Measurements from ENCODE around the gene PRDM11. TPM values are rescaled to one million over a fixed set of nuclear protein-coding genes. Genes with fewer than 3 reads are reported as not detected.

PRDM11 gene
- total and polyA plus RNA-seq, 2 of the 4 experiments (the other 2 are of a cell fraction) = 2.2 to 2.7 TPM

DNA sequence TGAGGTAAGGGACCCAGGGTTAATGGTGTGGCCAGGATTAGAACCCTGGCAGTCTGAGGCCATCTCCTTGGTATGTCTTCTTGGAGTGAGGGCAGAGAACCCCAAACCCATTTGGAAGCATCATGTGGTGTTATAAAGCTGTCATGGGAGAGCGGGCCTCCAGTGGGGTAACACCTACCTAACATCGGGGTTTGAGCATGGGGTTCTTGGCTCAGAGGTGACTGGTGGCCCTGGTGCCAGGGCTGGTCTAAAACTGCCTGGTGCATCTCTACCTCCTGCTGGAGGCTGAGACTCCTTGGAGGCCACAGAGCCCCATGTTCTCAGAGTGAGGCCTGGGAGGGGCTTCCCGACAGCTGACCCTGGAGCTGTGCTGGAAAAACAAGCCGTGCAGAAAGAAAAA, 4.5 kb downstream of the PRDM11 start:
- CTCF ChIA-PET = no interaction called here
- POLR2A ChIA-PET (ENCODE audit: unreplicated experiment) = no interaction called here
- no peak for DNase-seq

More for the DNA sequence above, 4.5 kb downstream of the PRDM11 start:
- Histone ChIP-seq H3K9ac (ENCODE audit: low read depth, low read length) (no peak overlapping the region), H3K4ac (ENCODE audit: low read depth, low read length) (no peak overlapping the region), H2AK9ac (replicated peaks; ENCODE audit: low read depth, low read length, poor library complexity) (no peak overlapping the region), H3K27ac (ENCODE audit: insufficient read depth, low read length) (no peak overlapping the region), H3K27me3 (ENCODE audit: control insufficient read depth, insufficient read depth, low read length) (no peaks in the 10 kb centered on the region), H2BK15ac (ENCODE audit: low read depth, low read length) (no peak overlapping the region), H3K79me1 (ENCODE audit: low read depth in 1 of 2, low read length in 2 of 2) (peaks cover 12 to 17% of the 10 kb centered on the region in 2 experiments; a peak in 3 of 4 replicates), H3K4me3 (ENCODE audit: insufficient read depth, low read depth, low read length) (no peak overlapping the region), H2BK5ac (ENCODE audit: low read depth, low read length, poor library complexity, severe bottlenecking) (no peak overlapping the region), H4K5ac (ENCODE audit: low read depth, low read length) (no peak overlapping the region), H2BK20ac (ENCODE audit: low read depth, low read length) (no peak overlapping the region), H2AK5ac (ENCODE audit: low read depth, low read length) (no peak overlapping the region), H3K36me3 (ENCODE audit: control insufficient read depth, insufficient read depth, low read length) (no peaks in the 10 kb centered on the region), H3K9me3 (ENCODE audit: control insufficient read depth, insufficient read depth, low read length) (no peaks in the 10 kb centered on the region; the same call in 1 of the 2 replicates), H3K56ac (ENCODE audit: extremely low read depth, insufficient read depth, low read length) (no peak overlapping the region), H3K4me2 (ENCODE audit: low read depth, low read length) (no peak overlapping the region), H2BK120ac (ENCODE audit: low read depth, low read length) (no peak overlapping the region), H2AFZ (replicated peaks; ENCODE audit: low read length, poor library complexity) (no peak overlapping the region), H3K14ac (replicated peaks; ENCODE audit: low read depth, low read length) (no peak overlapping the region), H3K9me1 (ENCODE audit: insufficient read depth, low read length) (no peaks in the 10 kb centered on the region; the same call in 1 of the 2 replicates), H4K20me1 (ENCODE audit: insufficient read depth, low read length) (no peaks in the 10 kb centered on the region; the same call in 1 of the 2 replicates), H3K18ac (ENCODE audit: low read depth, low read length) (no peak overlapping the region), H3K23ac (ENCODE audit: low read depth, low read length) (no peak overlapping the region), H3K4me1 (ENCODE audit: control insufficient read depth, insufficient read depth, low read length) (peaks cover 2% of the 10 kb centered on the region; the same call in 1 of the 2 replicates), H4K8ac (ENCODE audit: low read depth in 2 of 2, low read length in 2 of 2) (no peak overlapping the region), H4K91ac (ENCODE audit: insufficient read depth, low read depth, low read length) (no peak overlapping the region)
- no peak for ATAC-seq (ENCODE audit: low read depth)
- dilution Hi-C loops (cut with HindIII; ENCODE audit: low sequenced_read_pairs, unreplicated experiment) = no loop called here
- in situ Hi-C loops (cut with MboI; ENCODE audit: low sequenced_read_pairs) = no loop called here
- no TSS peak for BruUV-seq (replicated peaks)
- WGBS, 2 experiments (ENCODE audit: extremely low coverage in 2 of 2, insufficient read length in 1 of 2) = 100% methylated on average over 1 of the region's 4 CpGs; no CpG with 5 or more reads in 1 of the 2 experiments
- intact Hi-C loops (cut with micrococcal nuclease) = no loop called here
- no peak for TF ChIP-seq MAZ (IDR thresholded peaks at IDR 0.05; ENCODE audit: borderline replicate concordance, low read depth, low read length)
